SW 1271 (cell line): Measurements from ENCODE around the gene UNC119.
"Not testable (repeated sequence)": the region's sequence is repeated elsewhere in the genome, so short reads cannot be mapped to it uniquely, and the experiment has no call there.

Source experiments
- DNase-seq, 2 experiments: peaks; one replicate each; lab custom pipeline; 2025; lab: John Stamatoyannopoulos, UW

UNC119 gene

DNA sequence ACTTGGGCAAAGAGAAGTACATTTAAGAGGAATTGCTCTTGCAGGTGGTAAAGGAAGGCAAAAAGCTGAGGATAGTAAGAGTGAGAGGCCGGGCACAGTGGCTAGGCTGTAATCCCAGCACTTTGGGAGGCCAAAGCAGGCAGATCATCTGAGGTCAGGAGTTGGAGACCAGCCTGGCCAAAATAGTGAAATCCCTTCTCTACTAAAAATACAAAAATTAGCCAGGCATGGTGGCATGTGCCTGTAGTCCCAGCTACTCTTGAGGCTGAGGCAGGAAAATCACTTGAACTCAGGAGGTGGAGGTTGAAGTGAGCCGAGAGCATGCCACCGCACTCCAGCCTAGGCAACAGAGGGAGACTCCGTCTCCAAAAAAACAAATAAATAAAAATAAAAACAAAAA, 30.1 kb downstream of the UNC119 start:
- not testable (repeated sequence) for DNase-seq

DNA sequence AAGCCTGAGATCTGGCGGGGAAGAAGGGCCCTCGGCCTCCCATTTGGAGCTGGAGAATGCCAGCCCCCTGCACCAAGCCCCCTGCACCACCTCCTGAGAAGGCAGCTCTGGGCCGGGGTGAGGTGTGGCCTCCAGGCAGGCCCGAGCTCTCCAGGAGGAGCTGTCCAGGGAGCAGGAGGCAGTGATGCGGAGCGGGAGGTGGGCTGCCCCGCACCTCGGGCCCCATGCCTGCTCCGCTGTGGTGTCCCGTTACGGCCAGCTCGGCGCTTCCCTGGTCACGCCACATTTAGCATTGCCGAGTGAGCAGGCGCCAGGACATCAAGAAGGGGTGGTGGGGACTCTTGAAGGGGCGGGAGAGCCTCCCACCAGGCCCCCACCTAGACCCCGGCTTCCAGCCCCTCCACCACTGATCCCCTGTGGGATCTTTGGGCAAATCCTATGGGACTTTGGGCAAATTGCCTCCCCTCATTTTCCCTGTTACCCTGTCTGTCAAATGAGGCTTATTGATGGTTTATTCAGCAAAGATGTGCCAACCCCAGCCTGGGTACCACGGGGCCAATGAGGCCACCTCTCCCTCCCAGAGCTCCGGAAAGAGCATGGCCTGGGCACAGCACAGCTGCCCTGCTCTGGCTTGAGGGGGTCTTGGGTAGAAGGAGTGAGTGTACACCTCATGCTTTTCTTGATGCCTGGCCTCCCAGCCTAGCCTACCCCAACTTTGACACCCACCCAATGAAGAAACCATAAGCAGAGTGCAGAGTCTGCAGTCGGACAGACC, 30.9 kb downstream of the UNC119 start:
- no peak for DNase-seq

DNA sequence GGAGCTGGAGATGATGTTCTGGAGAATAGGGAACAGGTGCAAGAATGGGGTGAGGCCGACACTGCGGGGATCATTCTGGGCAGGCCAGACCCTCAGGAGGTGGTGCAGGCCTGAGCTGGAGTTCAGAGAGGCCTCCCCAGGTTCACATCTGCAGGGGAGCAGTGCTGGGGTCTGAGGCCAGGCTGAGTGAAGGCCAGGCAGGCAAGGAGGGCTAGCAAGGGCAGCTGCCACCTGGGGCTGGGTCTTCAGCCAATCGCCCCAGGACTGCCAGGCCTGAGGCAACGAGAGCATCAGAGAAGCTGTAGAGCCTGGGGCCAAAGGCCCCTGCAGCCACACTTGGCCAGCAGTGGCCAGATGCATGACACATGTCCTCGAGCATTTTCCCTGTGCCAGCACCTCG, 31.7 kb downstream of the UNC119 start:
- no peak for DNase-seq

DNA sequence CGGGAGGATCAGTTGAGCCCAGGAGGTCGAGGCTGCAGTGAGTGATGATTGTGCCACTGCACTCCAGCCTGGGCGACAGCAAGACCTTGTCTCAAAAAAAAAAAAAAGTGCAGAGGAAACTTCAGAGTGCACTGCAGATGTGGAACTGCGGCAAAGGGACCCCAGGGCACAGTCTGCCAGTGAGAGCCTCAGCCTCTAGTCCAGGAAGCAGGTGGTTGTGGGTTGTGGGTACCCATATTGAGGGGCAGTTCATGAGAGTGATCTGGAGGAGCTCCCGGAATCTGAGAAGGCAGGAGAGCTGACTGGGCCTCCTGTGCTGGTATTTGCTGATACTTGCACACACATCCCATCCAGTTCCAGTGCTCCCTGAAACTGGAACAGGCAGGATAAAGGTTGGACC, 33.2 kb downstream of the UNC119 start:
- no peak for DNase-seq

DNA sequence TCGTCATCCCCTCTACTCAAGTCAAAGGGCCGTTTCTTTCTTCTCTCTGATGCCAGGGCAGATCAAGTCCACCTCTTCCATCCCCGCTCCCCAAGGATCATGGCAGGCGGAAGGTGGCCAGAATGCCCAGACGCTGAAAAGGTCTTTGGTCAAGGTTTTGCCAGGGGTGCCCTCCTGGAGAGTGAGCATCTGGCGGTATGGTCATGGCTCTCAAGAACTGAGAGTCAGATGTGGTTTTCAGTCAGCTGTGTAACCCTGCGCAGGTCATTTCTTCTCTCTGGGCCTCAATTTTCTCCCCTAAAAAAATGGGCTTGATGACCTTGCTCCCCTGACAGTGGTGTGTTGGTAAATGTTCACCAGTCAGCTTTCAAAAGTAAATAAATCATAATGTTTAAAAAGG, 33.8 kb downstream of the UNC119 start:
- no peak for DNase-seq

DNA sequence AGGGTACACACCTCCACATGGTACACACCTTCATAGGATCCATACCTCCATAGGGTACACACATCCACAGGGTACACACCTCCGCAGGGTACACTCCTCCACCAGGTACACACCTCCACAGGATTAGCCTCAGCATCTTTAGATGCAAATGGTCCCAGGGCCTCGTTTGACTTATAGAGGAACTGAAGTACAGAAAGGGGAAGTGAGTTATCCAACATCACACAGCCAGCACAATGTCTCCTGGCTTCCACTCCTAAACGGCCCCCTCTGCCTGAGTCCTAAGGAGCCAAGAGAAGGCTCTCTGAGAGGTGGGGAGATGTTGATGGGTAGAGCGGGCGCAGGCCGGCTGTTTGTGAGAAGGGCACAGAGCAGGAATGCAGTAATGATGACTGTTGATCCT, 34.3 kb downstream of the UNC119 start:
- no peak for DNase-seq

DNA sequence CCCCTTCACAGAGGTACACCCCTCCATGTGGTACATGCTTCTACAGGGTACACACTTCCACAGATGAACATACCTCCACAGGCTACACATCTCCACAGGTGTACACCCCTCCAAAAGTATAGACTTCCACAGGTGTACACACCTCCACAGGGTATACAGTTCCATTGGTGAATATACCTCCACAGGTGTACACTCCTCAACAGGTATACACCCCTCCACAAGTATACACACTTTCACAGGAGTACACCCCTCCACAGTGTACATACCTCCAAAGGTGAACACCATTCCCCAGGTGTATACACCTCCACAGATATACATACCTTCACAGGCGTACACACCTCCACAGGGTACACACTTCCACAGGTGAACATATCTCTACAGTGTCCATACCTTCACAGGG, 36.9 kb downstream of the UNC119 start:
- no peak for DNase-seq

DNA sequence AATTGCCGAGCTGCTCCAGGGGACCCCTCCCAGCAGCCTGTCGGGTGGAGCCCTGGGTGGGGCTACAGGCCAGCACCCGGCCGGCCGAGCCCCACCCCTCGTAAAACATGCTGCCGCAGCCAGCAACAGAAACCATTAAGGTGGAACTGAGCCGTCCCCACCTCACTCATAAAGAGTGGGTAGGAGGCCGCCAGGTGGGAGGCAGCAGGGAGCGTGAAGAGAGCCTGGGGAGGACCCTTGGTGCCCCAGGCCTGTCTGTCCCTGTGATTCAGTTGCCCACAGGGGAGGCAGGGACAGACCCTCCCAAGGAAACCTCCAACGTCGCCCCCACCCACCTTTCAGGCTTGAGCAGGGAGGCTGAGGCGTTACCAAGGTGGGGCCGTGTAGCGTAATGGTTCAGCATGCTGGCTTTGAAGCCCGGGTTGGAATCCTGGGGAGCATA, 37.8 kb downstream of the UNC119 start:
- no peak for DNase-seq

DNA sequence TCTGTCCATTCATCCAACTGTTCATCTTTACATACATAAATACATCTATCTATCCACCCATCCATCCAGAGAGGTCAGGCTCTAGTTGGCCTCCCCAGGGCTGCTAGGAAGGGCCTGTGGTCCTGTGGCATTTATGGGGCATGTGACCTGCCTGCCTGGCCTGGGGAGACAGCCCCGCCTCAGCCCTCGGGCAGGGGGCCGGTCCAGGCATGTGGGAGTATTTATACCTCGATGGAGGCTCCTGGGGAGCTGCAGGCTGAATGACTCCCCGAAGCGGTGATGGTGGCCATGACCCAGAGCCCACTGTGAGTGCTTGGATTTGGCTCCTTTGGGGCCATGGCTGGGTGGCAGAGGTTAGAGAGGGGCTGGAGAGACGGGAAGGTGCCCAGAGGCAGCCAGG, 38.9 kb downstream of the UNC119 start:
- DNase-seq = no peak

DNA sequence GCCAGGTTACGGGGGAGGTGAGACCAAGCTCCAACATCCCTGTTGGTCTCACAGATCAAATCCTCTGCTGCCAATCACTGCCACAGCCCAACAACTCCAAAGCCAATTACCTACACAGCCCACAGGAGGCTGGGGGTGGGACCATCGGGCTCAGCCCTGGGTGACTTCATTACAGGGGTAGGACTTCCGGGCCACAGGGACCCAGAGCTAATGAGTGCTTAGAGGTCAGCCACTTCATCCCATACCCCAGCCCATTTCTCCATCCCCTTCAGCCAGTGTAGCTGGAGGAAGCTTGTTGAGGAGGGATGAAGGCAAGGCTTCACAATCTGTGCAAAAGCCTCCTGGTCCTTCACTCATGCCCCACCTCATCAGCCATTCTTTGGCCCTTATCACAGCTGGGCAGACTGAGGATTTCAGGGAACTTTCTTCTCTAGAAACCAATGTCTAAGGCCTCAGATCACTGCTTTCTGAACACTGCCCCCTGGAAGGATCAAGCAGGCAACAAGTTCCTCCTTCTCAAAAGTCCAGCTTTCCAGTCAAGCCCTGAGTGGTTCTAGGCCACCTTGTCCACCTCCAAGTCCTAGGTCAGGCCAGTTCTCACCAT, 40.5 kb downstream of the UNC119 start:
- no peak for DNase-seq

DNA sequence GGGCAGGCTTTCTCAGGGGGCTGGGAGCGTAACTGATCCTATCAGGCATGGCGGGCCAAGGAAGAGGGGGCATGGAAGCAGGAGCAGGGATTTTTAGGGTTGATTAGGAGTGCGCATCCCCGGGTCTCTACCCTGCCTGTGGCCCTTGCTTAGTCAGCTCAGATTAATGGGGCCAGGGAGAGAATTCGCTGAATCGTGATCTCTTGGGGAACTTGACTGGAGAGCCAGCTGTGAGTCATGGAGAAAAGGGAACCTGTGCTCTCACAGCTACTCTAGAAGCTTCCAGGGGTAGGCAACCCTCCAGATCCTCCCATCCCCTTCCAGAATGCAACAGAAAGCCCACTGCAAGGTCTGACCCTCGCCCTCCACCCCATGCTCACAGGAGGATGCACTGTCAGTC, 42.6 kb downstream of the UNC119 start:
- DNase-seq = no peak

DNA sequence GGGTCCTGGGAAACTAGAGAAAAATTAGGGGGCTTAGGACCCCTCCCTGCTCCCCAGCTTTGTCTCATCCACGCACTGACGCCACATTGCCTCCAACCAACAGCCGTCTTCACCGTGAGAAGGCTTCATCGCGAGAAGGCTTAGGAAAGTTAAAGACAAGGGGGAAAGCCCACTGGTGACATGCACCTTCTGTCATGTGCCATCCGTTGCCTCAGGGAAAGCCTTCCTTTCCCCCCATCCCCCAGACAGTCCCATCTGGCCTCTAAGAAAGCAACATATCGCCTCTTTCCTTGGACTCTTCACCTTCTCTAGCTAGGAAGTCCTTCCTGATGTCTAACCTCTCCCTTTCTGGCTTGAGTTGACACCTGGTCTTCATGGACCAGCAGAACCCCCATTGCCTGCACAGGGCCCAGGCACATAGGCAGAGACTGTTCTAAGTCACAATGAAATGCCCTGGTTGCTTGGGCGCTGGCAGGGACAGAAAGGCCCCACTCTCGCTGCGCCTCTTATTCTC, 44.2 kb downstream of the UNC119 start:
- DNase-seq = no peak

DNA sequence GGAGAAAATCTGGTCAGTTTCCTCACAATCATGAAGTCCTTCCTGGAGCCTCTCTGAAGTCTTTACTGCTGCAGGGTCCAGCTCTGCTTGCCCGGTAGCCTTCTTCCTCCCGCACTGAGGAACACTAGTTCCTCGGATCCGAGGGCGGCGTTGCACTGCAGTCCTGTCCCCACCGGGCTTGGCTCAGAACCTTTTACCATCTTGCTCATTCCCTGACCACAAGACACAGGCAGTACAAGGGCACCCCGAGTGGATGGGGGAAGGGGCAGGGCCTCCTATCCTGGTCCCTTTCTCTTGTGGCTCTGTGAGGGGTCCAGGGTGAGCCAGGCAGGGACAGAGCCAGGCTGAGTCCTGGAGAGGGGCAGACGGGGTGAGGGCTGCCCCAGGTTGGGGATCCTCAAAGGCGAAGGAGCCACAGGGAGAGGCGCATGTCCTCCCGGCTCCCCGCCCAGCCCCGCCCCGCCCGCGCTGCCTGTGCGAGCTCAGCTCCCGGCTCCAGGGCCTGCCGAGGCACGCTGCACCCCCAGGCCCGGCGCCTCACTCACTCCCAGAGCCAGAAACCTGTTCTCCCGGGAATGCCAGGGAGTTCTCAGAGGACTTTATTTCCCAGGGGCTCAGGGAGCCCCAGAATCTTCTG, 44.7 kb downstream of the UNC119 start:
- no peak for DNase-seq

DNA sequence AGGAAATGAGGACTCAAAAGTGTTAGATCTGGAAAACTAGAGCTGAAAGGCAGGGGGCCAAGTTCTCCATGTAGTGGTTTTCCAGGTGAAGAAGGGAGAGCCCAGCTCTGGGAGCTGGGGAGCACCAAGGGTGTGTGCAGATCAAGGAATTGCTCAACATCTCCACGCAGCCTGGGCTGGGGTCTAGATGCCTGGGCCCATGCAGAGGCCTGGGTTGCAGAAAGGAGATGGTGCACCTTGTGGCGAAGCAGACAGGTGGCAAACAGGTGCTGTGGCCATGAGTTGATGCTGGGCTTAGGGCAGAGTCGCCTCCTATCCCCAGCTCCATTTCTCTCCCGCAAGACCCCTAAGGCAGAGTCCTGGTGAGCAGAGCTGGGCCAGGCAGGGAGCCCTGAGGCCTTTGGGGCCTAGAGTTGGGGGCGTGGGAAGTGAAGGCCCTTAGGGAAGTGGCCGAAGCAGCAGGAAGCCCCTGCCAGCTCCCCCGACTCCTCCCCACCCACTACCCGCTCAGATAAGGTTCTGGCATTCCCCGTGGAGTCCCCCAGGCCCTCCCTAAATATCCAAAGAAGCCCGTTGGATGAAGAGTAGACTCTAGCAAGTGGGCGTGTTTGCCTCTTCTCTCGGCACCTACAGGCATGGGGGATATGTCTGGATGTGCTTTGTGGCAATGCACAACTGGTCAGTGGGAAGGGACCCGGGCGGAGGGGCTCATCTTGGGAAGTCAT, 45.5 kb downstream of the UNC119 start:
- no peak for DNase-seq

DNA sequence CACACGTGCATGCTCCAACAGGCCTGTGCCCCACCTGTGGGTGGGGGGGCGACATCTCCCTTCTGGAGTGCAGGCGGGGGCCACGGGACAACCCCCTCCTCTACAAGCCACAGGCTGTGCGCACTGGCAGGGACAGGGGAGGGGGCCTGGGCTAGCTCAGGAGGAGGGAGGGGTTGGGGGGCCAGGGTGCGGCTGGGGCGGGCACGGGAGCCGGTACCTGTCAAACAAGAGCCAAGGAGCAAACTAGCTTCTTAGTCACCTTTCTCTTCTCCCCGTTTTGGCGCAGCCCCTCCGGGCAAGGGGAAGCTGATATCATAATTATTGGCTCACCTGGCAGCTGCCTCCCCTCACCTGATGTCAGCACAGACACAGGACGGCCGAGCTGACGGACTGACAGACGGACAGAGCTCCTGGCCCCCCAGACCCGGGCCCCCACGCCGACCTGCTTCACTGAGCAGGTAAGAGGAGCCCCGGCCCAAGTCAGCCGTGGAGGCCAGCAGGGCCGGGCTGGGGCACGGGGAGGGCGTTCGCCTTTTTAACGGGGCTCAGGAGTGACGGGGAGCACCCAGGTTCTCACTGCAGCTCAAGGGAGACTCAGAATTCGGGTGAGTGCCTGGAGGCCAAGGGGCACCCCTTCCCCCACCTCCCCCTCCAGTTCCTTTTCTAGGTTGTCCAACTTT, 46.3 kb downstream of the UNC119 start, which contains the start of gene FOXN1:
TSS of gene FOXN1 (plus strand) at position 363 of the 680 bp plus-strand sequence. CDS start 17,622 bp downstream, outside the sequence.
- no peak for DNase-seq

DNA sequence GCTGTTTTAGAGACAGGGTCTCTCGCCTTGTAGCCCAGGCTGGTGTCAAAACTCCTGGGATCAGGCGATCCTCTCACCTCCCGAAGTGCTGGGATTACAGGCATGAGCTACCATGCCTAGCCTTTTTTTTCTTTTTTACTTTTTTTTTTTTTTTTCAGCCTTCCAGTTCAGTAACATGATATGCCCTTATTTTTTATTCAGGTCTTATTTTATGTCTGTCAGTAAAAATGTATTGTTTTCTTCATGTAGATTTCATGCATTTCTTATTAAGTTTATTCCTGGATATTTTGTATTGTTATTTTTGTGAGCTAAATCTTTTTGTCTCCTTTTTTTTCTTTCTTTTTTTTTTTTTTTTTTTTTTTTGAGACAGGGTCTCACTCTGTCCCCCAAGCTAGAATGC, 49.0 kb downstream of the UNC119 start:
- DNase-seq = no peak

DNA sequence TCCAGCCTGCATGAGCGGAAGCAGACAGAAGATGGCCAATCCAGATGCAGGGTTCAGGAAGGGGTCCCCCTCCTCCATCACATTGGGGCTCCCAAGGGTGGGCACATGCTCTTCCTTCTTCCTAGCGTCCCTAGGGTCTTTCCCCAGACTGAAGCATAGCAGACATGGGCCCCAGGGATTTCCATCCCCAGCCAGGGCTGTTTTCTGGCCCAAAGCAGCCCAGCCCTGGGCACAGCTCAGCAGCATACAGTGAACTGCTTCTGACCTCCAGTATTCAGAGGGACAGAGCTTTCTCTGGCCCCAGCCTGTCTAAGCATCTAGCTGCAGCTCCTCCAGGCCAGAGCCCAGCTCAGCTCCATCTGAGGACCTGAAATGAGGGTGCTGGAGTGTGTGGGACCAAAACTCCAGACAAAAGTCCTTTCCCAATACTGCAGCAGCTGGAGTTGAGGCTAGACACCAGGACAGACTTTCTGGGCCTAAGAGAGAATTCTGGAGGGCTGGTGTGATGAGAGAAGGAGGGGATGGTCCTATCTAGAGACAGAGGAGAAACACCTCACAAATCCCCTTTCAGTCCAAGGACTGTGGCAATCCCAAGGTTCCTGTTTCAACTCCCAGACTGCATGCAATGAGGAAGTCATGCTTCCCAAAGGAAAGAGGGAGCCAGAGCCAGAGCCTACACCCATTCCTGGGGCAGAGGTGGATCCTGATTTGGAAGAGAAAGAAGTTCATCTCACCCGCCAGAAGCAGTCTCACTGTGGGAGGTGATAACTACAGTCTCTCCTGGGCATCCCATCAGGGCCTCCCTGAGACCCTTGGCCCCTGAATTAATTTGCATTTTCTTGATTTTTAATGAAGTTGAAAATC, 50.8 kb downstream of the UNC119 start:
- DNase-seq = no peak

DNA sequence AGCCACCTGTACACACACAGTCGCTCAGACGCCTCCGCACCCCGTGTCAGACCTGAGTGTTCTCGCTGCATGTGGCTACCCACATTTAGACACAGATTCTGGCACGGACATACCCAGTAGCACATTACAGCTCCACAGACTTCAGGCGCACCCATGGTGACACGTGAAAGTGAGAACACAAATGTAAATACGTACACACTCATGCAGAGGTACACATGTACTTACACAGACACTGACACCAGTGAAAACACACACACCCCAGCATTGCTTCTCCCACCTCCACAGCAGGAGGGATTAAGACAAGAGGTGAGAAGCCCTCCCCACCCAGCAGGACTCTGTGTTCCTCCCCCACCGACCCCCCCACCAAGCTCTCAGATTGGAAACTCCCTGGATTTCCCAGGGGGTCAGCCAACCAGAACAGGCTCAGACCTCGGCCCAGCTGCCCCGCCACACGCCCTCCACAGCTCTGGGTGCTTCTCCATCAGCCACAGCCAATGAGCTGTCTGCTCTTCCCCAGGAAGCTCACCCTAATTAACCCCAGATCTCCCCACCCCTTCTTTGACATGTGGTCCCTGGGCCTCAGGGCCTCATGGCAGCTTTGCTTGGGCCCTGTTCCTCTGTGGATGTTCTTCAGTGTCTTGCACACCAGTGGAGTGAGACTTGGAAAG, 51.6 kb downstream of the UNC119 start:
- DNase-seq = no peak

DNA sequence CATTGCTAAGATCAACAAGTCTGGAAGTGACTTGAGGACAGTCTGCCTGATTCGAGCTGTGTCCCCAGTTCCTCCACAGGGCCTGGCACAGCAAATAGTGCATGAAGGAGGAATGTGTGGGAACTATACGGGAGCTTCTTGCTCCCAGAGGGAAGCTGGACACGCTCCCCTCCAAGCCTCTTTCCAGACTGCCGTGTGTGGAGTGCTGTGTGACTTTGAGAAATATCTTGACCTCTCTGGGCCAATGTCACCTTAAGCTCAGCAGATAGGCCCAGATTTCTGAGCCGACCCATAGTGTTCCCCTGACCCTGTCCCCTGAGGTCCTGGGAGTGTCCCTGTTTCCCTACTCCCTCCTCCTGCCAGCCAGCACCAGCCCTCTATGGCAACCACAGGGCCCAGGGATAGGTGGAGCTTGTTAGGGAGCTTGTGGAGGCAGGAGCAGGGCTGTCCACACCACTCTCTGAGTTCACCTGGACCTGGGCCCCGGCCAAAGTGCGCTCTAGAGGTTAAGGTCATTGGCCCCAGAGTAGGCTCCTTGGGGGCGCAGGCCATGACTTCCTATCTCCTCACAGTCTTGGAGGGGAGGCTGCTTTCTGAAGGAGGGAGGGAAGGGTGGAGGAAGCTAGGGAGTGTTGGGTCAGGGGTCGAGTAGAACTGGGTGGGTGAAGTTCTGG, 52.6 kb downstream of the UNC119 start:
- DNase-seq = no peak

DNA sequence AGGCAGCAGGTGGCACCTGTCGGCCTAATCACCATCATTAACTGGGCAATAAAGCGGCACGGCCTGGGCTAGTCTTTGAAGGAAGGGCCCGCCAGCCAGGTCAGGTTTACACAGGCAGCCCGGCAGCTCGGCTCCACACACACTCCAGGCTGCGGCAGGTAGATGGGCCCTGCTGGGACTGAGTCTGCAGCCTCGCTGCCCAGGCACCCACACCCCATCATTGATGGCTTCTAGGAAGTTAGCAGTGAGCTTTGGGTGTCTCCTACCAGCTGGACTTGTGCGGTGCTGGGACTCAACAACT, 53.1 kb downstream of the UNC119 start:
- no peak for DNase-seq
